ENCODE results near the gene SOX30.

SOX30 gene

DNA sequence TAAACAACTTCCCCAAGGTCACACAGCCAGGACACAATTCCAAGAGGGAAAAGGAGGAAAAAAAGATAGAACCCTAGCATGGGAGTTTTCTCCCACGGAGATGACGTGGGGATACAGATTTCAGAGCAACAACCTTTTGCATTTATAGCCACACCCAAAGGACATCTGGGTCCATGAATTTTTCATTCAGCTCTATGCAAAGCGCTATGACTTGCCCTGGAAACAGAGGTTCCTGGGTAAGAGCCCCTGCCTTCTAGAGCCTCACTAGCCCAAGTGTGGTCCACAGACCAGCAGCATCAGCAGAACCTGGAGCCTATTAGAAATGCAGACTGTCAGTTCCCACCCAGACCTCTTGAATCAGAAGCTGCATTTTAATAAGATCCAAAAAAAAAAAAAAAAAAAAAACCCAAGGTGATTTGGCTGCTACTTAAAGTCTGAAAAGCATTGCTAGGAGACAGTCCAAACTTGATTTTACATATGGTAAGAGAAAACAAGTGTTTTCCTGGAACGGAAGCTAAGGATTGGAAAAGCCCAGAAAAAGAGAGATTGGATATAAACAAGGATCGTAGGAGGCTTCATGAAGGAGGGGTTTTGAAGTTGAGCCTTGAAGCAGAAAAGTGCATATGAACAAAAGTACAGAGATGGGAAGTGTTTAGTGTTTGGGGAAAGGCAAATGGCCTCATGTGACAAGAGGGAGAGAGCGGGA lies 59.0 kb downstream of the SOX30 start:
- no peak overlapping the region for H3K4me3 ChIP-seq (ENCODE audit: low read depth, low read length)
- TF ChIP-seq, protein P1, sequence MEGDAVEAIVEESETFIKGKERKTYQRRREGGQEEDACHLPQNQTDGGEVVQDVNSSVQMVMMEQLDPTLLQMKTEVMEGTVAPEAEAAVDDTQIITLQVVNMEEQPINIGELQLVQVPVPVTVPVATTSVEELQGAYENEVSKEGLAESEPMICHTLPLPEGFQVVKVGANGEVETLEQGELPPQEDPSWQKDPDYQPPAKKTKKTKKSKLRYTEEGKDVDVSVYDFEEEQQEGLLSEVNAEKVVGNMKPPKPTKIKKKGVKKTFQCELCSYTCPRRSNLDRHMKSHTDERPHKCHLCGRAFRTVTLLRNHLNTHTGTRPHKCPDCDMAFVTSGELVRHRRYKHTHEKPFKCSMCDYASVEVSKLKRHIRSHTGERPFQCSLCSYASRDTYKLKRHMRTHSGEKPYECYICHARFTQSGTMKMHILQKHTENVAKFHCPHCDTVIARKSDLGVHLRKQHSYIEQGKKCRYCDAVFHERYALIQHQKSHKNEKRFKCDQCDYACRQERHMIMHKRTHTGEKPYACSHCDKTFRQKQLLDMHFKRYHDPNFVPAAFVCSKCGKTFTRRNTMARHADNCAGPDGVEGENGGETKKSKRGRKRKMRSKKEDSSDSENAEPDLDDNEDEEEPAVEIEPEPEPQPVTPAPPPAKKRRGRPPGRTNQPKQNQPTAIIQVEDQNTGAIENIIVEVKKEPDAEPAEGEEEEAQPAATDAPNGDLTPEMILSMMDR (IDR thresholded peaks at IDR 0.05; ENCODE audit: low read depth, low read length, missing control alignments): no peak
- in situ Hi-C loops (cut with HindIII; ENCODE audit: low sequenced_read_pairs): no loop called here
- no peak for DNase-seq (ENCODE audit: low read depth)

DNA sequence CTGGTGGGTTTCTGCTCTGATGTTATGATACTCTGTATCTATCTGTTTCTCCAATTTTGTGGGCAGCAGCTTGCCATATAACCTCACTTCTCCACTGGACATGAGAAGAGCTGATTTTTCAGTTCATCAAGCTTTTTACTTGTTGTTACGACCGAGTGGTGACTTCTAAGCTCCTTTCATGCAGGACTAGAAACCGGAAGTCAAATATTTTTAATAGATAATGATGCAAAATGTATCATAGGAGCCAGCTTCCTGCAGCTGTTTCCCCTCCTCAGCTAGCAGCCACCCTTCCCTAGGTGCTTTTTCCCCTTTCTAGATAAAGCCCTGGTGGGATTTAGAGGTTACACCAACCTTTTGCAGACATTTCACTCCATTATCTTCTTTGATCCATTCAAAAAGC lies 59.6 kb downstream of the SOX30 start:
- no peak for DNase-seq (ENCODE audit: low read depth)
- in situ Hi-C loops (cut with HindIII; ENCODE audit: low sequenced_read_pairs): no loop called here
- TF ChIP-seq, protein P1 (IDR thresholded peaks at IDR 0.05; ENCODE audit: low read depth, low read length, missing control alignments): no peak

DNA sequence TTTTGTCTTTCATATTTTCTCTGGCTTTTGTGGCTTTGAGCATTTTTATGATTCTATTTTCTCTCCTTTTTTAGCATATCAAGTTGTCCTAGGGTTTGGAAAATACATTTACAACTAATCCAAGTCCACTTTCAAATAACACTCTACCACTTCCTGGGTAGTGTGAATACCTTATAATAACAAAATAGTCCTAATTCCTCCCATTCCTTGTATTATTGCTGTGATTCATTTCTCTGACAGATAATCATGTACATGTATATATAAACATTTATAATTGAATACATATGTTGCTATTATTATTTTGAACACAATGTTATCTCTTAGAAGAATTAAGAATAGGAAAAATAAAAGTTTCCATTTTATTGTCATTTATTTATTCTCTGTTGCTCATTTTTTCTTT lies 61.8 kb downstream of the SOX30 start:
- H3K4me3 ChIP-seq (ENCODE audit: low read depth, low read length): no peak overlapping the region
- TF ChIP-seq, protein P1 (IDR thresholded peaks at IDR 0.05; ENCODE audit: low read depth, low read length, missing control alignments): no peak
- in situ Hi-C loops (cut with HindIII; ENCODE audit: low sequenced_read_pairs): no loop called here
- DNase-seq (ENCODE audit: low read depth): no peak

More for the DNA sequence above, 59.6 kb downstream of the SOX30 start:
- H3K4me3 ChIP-seq (ENCODE audit: low read depth, low read length): no peak overlapping the region

DNA sequence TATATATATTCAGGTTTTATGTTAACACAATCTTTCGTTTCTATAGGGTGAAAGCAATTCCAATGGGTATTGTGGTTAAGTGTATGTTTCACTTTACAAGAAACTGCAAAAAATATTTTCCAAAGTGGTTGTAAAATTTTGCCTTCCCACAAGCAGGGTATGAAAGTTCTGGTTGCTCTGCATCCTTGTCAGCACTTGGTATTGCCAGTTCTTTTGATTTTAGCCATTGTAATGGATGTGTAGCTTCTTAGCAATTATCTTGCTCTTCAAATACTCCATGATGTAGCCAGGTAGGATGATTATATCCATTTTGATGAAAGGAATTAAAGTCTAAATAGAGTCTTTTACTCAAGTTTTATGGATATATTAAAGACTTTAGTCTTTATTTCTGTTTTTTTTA lies 67.6 kb downstream of the SOX30 start:
- H3K4me3 ChIP-seq (ENCODE audit: low read depth, low read length): no peak overlapping the region
- DNase-seq (ENCODE audit: low read depth): no peak
- in situ Hi-C loops (cut with HindIII; ENCODE audit: low sequenced_read_pairs): no loop called here
- TF ChIP-seq, protein P1 (IDR thresholded peaks at IDR 0.05; ENCODE audit: low read depth, low read length, missing control alignments): no peak

DNA sequence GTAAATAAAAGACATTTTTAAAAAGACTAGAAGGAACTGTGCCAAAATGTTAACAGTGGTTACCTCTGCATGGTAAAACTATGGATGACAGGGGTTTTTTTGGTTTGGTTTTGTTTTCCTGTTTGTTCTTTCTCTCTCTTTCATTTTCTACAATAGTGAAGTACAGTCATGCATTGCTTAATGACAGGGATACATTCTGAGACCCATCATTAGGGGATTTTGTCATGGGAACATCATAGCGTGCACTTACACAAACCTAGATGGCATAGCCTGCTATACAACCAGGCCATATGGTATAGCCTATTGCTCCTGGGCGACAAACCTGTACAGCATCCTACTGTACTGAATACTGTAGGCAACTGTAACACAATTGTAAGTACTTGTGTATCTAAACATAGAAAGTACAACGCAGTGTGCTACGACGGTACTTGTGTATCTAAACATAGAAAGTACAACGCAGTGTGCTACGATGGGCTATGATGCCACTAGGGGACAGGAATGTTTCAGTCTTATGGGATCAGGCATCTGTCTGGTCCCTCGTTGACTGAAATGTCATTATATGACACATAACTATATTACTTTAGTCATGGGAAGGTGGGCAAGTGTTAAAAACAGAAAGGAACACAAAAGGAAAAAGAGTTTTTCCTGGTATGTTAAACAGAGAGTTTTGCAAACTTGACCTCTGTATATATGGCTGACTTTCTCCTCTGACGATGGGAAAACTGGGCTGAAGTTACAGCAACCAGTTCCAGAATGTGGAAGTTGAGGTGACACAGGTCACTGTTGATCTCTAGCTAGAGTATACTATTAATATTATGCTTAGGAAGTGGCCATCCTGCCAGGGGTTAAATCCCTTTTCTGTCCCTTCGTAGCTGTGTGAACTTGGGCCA lies 69.3 kb downstream of the SOX30 start:
- TF ChIP-seq, protein P1 (IDR thresholded peaks at IDR 0.05; ENCODE audit: low read depth, low read length, missing control alignments): no peak
- in situ Hi-C loops (cut with HindIII; ENCODE audit: low sequenced_read_pairs): no loop called here
- H3K4me3 ChIP-seq (ENCODE audit: low read depth, low read length): no peak overlapping the region
- DNase-seq (ENCODE audit: low read depth): no peak

DNA sequence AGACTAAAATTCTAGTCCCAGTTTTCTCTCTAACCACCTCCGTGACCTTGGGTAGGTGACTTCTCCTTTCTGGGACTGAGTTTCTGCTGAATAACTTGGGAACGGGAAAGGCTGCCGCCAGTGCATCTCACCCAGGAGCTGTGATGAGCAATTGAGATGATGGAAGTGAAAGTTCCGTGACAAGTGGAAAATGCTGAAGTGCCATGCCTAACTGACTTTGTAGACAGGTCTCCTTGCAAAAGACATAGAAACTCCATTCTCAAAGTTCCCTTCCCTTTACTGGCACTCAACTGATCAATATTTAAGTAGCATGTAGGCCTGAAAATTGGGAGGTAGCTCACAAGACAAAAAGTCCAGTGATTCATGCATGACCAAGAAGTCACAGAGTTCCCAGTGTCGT lies 70.3 kb downstream of the SOX30 start:
- in situ Hi-C loops (cut with HindIII; ENCODE audit: low sequenced_read_pairs): no loop called here
- no peak for DNase-seq (ENCODE audit: low read depth)
- TF ChIP-seq, protein P1 (IDR thresholded peaks at IDR 0.05; ENCODE audit: low read depth, low read length, missing control alignments): no peak
- no peak overlapping the region for H3K4me3 ChIP-seq (ENCODE audit: low read depth, low read length)

Measured in astrocyte of the cerebellum (primary cell).